ENCODE data around the gene HEY2.
A peak's percentile ranks its signal among the peaks of the same experiment; 100 is the strongest.

The HEY2 gene

GRCh38 chr6:125810445-125810844, 61.0 kb downstream of the HEY2 start:
- Histone ChIP-seq H3F3A (ENCODE audit: low read depth) (no peaks in the 10 kb centered on the region), H3K79me2 (ENCODE audit: insufficient read depth, low read length) (peaks cover 56% of the 10 kb centered on the region), H3K9me2 (replicated peaks; ENCODE audit: low read depth, low read length) (no peaks in the 10 kb centered on the region), H3K9ac (ENCODE audit: low read depth, low read length, poor library complexity, severe bottlenecking) (peak overlapping the region; percentile 14), H3K4me3 (ENCODE audit: low read length, poor library complexity, severe bottlenecking) (no peak overlapping the region), H2AFZ (ENCODE audit: low read length) (no peak overlapping the region), H4K20me1 (ENCODE audit: insufficient read depth, low read length, poor library complexity, severe bottlenecking) (no peaks in the 10 kb centered on the region), H3K4me1 (ENCODE audit: insufficient read depth, low read length, poor library complexity, severe bottlenecking) (peaks cover 78% of the 10 kb centered on the region), H3K9me3 (ENCODE audit: insufficient read depth, low read depth, low read length) (no peaks in the 10 kb centered on the region), H3K36me3 (ENCODE audit: insufficient read depth, low read length) (no peaks in the 10 kb centered on the region), H3K4me2 (ENCODE audit: low read depth, low read length, poor library complexity, severe bottlenecking) (peak overlapping the region; percentile 33), H3K27me3 (ENCODE audit: insufficient read depth, low read length, poor library complexity, severe bottlenecking) (no peaks in the 10 kb centered on the region)
- no peak for TF ChIP-seq CTCF (conservative IDR thresholded peaks at IDR 0.05; ENCODE audit: low read length)
- TF ChIP-seq EZH2phosphoT487 (IDR thresholded peaks at IDR 0.05; ENCODE audit: borderline replicate concordance), result no peak

All from Loucy (cell line).